Pancreas (tissue), 10 donors: ENCODE measurements around the gene GSE1. TPM values are rescaled to one million over a fixed set of nuclear protein-coding genes. Genes with fewer than 3 reads are reported as not detected.

Source experiments
- ATAC-seq, 4 donors: fragments of 200-7000 bp; cut with Tn5 transposase; one replicate each; pipeline versions ENCODE4 v1.8.0 to v1.9.1; 2020; ENCODE audit warnings: mild to moderate bottlenecking in 4 of 4, moderate library complexity in 4 of 4
- DNase-seq, 6 donors: peaks; one replicate each; pipeline ENCODE4 v3.0.0-alpha.2; 2020
- FAIRE-seq: peaks from 2 replicates; lab custom pipeline; 2012; peaks lifted over from hg19 to GRCh38; lab: Jason Lieb, UNC
- H3K27ac ChIP-seq, 4 donors: fragments of 200-600 bp; sonication (generic); 1 replicate in 3 of 4; 2 replicates in 1 of 4; pipeline versions ENCODE4 v1.5.0 to v1.8.0; 2020
- H3K27me3 ChIP-seq, 4 donors: fragments of 200-600 bp; one replicate each; pipeline ENCODE4 v1.8.0; 2021
- H3K36me3 ChIP-seq, 3 donors: fragments of 200-600 bp; sonication (generic) in 1 of 3; one replicate each; pipeline versions ENCODE4 v1.5.0 to v1.8.0; 2020 to 2021
- H3K4me1 ChIP-seq, 3 donors: fragments of 200-600 bp; one replicate each; pipeline ENCODE4 v1.8.0; 2021
- H3K4me3 ChIP-seq, 4 donors: fragments of 200-600 bp; sonication (generic) in 2 of 4; one replicate each; pipeline versions ENCODE4 v1.5.0 to v1.8.0; 2020 to 2021
- H3K9me3 ChIP-seq, 4 donors: fragments of 200-600 bp; one replicate each; pipeline ENCODE4 v1.8.0; 2021
- CTCF ChIP-seq, 4 donors: fragments of 200-600 bp; sonication (generic) in 3 of 4; IDR thresholded peaks; one replicate each; pipeline versions ENCODE4 v1.5.0 to v1.8.0; 2021; ENCODE audit warnings: antibody characterized with exemption in 4 of 4
- WGBS, 2 donors: extraction: QIAGEN DNeasy Blood & Tissue Kit; methylation state at CpG; one replicate each; pipeline ENCODE4 v1.1.7; 2013; 5-methylcytosine and 5-hydroxymethylcytosine counted together
- intact Hi-C, 3 donors: fragments of 100-400 bp; cut with DNase I; formaldehyde crosslinking; loops; one replicate each; pipeline versions ENCODE4 v1.11.1 to v1.14.2; 2022
- polyA plus RNA-seq, 2 donors: library from polyadenylated mRNA; stranded (reverse); fragments of 200-250 nt; gene quantifications; one replicate each; pipeline ENCODE4 v1.2.3, GENCODE V29; 2013
- total RNA-seq, 6 donors: library from RNA; stranded (reverse); fragmentation: NEBNext Ultra II Directional in 4 of 6; extraction: Animal tissue kit (Norgen Biotek cat#: 25700) in 4 of 6; gene quantifications; one replicate each; pipeline versions ENCODE4 v1.2.1 to v1.2.4, GENCODE V29; 2021 to 2023
- donor health status: healthy with polysubstance abuse.
- donor health status: DM: no; HTN: no; CAD: no; lungs with moderate emphysema.
- donor health status: DM: no; HTN: no; CAD: no.
- donor health status: control.
- donor health status: control.
- donor health status: Bipolar disorder and iron deficiency.
- donor health status: DM: yes; HTN: yes; CAD: no.
- donor health status: DM: no; HTN: no; CAD: no.
- donor health status: DM: no; HTN: no; CAD: no.
- donor health status: DM: yes; HTN: yes; CAD: no.

The GSE1 gene
- total and polyA plus RNA-seq, 8 donors: 32.0 to 61.5 (median 41.9) TPM

- Histone ChIP-seq H3K4me3 (no peak overlapping the region), H3K27ac (no peak overlapping the region), H3K4me1 (peaks cover 38 to 68% (median 63%) of the 10 kb centered on the region in 3 donors), H3K27me3 (no peaks in the 10 kb centered on the region), H3K36me3 (no peaks in the 10 kb centered on the region), H3K9me3 (no peaks in the 10 kb centered on the region)
- WGBS, 2 donors: 85 to 86% methylated on average over 17 of the region's 17 CpGs
- no peak for DNase-seq
- intact Hi-C loops: no loop called here
- TF ChIP-seq CTCF (IDR thresholded peaks at IDR 0.05): no peak
- ATAC-seq: no peak
- FAIRE-seq: no peak
Measured at GRCh38 chr16:85624646-85625045, 11.5 kb downstream of the GSE1 start.

DNA sequence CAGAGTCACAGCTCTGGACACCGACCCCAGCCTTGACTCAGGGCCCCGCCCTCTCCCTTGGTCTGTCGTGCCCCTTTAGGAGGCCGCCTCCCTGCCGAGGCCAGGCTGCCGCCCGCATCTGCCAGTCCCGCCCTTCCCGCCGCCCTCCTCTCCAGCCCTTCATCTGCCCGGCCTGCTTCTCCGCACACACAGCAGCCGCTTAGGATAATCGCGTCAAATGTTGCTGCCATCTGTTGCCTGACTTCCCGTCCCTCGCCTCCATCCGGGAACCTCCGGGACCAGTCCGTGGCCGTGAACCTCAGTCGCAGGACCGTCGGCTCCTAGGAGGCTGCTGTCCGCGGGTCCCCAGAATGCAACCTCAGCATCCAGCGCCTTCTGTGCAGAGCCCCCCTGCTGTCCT is 11.9 kb downstream of the GSE1 start:
- no peak for TF ChIP-seq CTCF (IDR thresholded peaks at IDR 0.05)
- 58 to 65% methylated on average over 27 of the region's 27 CpGs for WGBS, 2 donors
- no peaks in the 10 kb centered on the region for H3K9me3 ChIP-seq
- no peak for FAIRE-seq
- ATAC-seq: peak in 2 of 4 donors; percentile 4 to 17
- intact Hi-C loops: no loop called here
- no peaks in the 10 kb centered on the region for H3K27me3 ChIP-seq
- H3K27ac ChIP-seq: no peak overlapping the region
- DNase-seq: peak in 1 of 6 donors; percentile 43
- H3K4me3 ChIP-seq: no peak overlapping the region
- H3K4me1 ChIP-seq: peaks cover 38 to 68% (median 63%) of the 10 kb centered on the region in 3 donors
- H3K36me3 ChIP-seq: no peaks in the 10 kb centered on the region

DNA sequence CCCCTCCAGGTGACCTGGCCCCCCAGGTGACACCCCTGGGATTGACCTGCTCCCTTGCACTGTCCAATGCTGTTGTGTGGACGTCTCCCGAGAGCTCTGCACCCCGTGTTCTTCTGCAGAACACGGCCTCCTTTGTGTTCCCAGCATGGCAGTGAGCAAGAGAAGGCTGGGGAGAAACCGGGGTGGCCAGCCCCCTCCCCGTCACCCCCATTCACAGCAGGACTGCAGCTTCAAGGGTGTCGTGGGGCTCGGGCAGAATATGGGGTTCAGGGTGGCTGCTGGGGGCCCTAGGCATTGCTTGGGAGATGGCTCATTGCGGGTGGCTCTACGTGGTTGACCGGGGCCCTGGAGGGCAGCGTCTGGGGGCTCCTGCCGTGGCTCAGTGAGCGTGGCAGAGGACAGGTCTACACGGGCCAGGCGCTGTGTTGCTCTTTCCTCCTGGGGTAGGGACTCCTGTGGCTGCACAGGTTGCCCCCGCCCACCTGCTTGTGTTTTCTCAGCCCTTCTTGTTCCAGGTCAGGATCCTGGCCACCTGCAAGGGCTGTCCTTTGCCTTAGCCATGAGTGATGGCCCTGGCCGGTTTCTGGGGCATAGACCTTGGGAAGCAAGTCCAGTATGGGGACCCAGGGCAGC is 12.5 kb downstream of the GSE1 start:
- no peaks in the 10 kb centered on the region for H3K9me3 ChIP-seq
- FAIRE-seq (no peak), ATAC-seq (peak; percentile 4 to 8 (median 4)), DNase-seq (no peak)
- no peak for TF ChIP-seq CTCF (IDR thresholded peaks at IDR 0.05)
- no peaks in the 10 kb centered on the region for H3K27me3 ChIP-seq
- peaks cover 38 to 69% (median 63%) of the 10 kb centered on the region in 3 donors for H3K4me1 ChIP-seq
- 68 to 75% methylated on average over 18 of the region's 18 CpGs for WGBS, 2 donors
- no peak overlapping the region for H3K4me3 ChIP-seq
- H3K27ac ChIP-seq: peak overlapping the region in 2 of 4 donors; percentile 19 to 41
- intact Hi-C loops: no loop called here
- H3K36me3 ChIP-seq: no peaks in the 10 kb centered on the region

- H3K4me3 ChIP-seq: peak overlapping the region in 2 of 4 donors; percentile 5
- ATAC-seq: peak; percentile 25 to 57 (median 42)
- H3K9me3 ChIP-seq: no peaks in the 10 kb centered on the region
- no peak for TF ChIP-seq CTCF (IDR thresholded peaks at IDR 0.05)
- 14 to 16% methylated on average over 37 of the region's 37 CpGs for WGBS, 2 donors
- no peak for DNase-seq
- intact Hi-C loops: no loop called here
- no peaks in the 10 kb centered on the region for H3K36me3 ChIP-seq
- FAIRE-seq: no peak
- no peaks in the 10 kb centered on the region for H3K27me3 ChIP-seq
- H3K27ac ChIP-seq: peak overlapping the region; percentile 1 to 41 (median 20)
- peaks cover 34 to 73% (median 63%) of the 10 kb centered on the region in 3 donors for H3K4me1 ChIP-seq
Measured at GRCh38 chr16:85626191-85626981, 13.3 kb downstream of the GSE1 start.
